Endometrial microvascular endothelial cells (primary cell): Measurements from ENCODE around the gene NXPH4. TPM values are rescaled to one million over a fixed set of nuclear protein-coding genes. Genes with fewer than 3 reads are reported as not detected.

Experiments
- in situ Hi-C: cut with HindIII; loops from 2 replicates; pipeline ENCODE4 v1.10.0; 2017; ENCODE audit warnings: low sequenced_read_pairs, low pct_unique_long_range_greater_than_20kb; ENCODE audit errors: inconsistent ontology term
- total RNA-seq: library from RNA; depleted of rRNA; stranded (reverse); fragments of >200 nt; gene quantifications from one replicate; pipeline ENCODE4 v1.2.3, GENCODE V29; 2015; ENCODE audit errors: inconsistent ontology term

NXPH4 gene
- total RNA-seq, 1 donor from 2014 or later: 0.19 TPM

DNA sequence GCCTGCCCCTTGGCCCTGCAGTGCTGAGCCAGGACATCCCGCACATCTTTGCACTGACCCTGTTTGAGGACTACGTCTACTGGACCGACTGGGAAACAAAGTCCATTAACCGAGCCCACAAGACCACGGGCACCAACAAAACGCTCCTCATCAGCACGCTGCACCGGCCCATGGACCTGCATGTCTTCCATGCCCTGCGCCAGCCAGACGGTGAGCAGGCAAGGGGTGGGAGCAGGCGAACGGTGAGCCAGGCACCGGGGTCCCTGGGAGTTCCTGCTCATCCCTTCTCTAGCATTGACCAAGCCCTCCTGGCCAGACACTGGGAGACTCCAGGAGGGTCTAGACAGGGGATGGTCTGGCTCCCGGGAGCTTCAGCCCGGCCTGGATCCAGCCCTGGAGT lies 17.4 kb upstream of the NXPH4 start:
- in situ Hi-C loops: no loop called here

DNA sequence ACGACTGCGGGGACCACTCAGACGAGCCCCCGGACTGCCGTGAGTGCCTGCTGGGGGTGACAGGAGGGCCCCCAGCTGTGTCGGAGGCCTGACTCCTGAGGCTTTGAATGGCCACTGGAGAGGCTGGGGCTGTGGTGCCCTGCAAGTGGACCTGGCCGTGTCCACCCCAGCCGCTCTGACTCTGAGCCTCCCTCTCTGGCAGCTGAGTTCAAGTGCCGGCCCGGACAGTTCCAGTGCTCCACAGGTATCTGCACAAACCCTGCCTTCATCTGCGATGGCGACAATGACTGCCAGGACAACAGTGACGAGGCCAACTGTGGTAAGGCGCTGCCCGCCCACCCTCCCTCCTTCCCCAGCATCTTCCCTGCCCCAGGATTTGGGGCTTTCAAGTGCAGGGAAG lies 16.1 kb upstream of the NXPH4 start:
- in situ Hi-C loops: no loop called here

DNA sequence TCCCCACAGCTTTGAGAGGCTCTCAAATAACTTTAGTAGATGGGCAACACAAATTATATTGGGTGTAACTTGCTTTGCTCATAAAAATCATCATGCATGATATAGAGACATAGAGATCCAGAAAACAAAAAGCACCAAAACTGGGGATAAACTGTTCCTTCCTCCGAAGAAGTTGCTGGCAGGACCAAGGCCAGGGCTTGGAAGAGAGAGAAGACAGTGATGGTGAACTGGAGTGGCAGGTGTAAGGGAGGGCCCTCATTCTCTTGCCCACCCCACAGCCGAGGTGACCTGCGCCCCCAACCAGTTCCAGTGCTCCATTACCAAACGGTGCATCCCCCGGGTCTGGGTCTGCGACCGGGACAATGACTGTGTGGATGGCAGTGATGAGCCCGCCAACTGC lies 15.4 kb upstream of the NXPH4 start:
- in situ Hi-C loops: no loop called here

DNA sequence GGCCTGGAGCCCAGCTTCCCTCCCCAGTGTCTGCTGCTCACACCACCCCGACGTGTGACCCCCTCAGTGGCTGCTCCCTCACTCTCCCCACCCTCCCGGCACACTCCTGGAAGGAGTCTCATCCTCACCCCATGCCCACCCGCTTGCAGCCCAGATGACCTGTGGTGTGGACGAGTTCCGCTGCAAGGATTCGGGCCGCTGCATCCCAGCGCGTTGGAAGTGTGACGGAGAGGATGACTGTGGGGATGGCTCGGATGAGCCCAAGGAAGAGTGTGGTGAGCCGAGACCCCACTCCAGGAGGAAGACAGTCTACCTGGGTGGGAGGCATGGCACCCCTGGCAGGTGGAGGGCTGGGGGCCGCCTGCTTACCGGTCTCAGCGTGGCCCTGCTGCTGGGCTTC lies 15.0 kb upstream of the NXPH4 start:
- in situ Hi-C loops: no loop called here

DNA sequence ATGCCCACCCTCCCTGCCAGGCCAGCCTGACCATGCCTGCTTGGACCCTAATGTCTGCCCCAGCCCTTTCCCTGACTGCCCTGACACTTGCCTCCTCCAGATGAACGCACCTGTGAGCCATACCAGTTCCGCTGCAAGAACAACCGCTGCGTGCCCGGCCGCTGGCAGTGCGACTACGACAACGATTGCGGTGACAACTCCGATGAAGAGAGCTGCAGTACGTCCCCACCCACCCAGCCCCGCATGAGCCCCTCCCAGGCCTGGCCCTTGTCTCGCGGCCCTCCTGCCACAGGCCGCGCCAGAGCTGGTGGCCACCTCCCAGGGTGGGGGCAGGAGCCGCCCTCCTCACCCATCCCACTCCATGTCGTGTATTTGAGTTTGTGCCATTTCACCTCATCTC lies 14.3 kb upstream of the NXPH4 start:
- in situ Hi-C loops: no loop called here

DNA sequence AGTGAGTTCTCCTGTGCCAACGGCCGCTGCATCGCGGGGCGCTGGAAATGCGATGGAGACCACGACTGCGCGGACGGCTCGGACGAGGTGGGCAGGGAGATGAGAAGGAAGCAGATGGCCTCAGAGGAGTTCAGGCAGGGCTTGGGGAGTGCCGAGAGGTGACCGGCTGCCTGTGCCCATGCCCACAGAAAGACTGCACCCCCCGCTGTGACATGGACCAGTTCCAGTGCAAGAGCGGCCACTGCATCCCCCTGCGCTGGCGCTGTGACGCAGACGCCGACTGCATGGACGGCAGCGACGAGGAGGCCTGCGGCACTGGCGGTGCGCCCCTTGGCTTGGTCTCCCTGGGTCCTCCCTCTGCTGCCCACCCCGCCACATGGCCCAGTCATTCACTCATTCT lies 13.4 kb upstream of the NXPH4 start:
- in situ Hi-C loops: no loop called here

DNA sequence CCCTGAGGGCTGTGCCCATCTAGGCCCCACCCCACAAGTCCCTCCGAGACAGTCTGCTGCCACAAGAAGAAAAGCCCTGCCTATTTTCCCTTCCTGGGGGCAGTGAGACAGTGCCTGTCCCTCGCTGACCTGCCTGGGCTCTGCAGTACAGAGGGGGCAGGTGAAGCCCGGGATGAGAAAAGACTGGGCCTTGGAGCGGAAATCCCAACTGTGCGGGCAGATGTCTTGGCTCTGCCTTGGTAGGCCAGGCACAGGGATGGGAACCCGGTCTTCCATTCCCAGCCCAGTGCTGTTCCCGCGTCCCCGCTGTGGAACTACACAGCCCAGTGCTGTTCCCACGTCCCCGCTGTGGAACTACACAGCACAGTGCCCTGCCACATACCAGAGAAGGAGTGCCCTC lies 12.8 kb upstream of the NXPH4 start:
- in situ Hi-C loops: no loop called here

DNA sequence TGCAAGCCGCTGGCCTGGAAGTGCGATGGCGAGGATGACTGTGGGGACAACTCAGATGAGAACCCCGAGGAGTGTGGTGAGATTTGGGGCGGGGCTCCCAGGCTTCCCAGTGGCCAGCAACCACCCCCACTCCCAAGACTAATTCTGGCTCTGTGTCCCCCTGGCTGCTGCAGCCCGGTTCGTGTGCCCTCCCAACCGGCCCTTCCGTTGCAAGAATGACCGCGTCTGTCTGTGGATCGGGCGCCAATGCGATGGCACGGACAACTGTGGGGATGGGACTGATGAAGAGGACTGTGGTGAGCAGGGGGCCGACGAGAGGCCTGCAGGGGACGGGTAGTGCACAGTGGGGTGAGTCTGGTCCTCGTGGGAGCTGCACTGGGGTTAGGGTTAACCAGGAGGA lies 12.1 kb upstream of the NXPH4 start:
- in situ Hi-C loops: no loop called here

DNA sequence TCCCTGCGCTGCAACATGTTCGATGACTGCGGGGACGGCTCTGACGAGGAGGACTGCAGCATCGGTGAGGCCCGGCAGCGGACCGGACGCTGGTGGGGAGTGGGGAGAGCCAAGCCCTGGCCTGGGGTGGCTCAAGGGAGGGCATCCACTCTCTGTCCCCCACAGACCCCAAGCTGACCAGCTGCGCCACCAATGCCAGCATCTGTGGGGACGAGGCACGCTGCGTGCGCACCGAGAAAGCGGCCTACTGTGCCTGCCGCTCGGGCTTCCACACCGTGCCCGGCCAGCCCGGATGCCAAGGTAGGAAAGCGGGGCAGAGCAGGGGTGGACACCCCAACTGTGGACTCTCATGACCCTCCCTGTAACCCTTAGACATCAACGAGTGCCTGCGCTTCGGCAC lies 11.4 kb upstream of the NXPH4 start:
- in situ Hi-C loops: no loop called here

DNA sequence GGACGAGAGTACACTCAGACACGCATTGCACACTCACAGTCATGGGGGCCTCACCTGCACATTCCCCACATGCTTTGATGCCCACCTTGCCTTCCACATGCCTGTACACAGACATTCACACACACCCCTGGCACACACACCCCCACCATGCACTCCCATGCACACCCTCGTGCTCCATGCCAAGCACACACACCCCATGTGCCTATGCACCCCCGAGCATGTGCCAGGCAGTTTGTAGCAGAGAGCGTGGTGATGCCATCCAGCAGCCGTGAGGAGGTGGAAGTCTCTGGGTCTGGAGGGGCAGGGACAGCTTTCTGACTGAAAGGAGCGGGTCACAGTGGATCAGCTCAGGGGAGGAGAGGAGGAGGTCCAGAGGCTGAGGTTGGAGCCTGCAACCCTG lies 10.7 kb upstream of the NXPH4 start:
- in situ Hi-C loops: no loop called here

DNA sequence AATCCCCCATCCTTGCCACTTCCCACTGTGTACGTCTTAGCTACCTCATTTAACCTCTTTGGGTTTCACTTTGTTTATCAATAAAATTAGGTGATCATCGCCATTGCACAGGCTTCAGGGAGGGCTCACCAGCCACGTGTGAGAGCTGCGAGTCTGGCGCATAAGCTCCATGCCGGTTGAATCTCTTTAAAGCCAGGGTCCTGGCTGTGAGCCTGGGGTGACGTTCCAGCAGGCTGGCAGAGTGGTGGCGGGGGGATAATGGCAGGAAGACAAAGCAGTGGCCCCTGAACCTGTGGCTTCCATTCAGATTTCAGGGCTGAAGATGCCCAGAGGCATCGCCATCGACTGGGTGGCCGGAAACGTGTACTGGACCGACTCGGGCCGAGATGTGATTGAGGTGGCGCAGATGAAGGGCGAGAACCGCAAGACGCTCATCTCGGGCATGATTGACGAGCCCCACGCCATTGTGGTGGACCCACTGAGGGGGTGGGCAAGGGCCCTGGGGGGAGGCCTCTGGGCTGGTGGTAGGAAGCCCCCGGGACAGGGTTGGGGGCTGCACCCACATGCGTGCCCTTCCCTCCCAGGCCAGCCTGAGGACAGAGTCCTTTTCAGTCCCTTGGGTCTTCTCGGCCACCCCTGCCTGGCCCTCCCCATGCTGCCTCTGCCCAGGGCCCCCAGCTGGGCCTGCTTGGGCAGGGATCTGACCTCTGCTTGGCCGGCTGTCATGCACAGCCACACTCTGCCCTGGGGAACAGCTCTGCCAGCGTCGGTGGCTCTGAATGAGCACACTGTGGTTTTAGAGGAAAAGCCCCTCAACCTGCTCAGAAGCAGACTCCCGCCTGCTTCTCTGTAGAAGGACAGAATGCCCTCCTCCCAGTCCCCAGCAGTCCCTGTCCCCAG lies 8.6 kb upstream of the NXPH4 start:
- in situ Hi-C loops: no loop called here

DNA sequence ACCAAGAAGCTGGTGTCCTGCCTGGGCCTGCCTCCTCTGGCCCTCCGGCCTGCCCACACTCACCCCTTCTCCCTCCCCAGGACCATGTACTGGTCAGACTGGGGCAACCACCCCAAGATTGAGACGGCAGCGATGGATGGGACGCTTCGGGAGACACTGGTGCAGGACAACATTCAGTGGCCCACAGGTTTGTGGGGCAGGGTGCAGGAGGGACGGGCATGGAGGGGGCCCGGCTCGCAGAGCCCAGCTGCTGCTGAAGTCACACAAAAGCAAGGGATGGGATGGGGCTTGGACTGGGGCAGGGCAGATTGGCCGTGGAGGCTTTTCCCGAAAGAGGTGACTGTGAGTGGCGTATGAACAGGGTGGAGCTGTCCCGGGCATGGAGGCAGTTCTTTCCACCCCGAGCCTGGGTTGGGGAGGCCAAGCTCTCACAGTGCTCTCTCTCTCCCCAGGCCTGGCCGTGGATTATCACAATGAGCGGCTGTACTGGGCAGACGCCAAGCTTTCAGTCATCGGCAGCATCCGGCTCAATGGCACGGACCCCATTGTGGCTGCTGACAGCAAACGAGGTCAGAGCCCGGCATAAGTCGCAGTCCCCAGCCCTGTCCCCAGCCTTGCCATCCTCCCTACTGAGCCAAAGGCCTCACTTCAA lies 7.8 kb upstream of the NXPH4 start:
- in situ Hi-C loops: no loop called here

DNA sequence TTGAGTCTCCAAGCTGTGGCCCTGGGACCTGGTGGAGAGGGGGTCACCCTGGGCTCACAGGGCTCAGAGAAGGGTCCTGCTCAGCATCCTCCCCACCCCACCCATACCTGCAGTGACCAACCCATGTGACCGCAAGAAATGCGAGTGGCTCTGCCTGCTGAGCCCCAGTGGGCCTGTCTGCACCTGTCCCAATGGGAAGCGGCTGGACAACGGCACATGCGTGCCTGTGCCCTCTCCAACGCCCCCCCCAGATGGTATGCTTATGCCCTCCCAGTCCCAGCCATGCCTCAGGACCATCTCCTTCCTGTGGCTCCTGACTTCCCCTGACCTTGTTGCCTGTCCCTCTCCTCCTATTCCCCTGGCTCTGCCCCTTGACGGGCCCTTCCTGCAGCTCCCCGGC lies 6.7 kb upstream of the NXPH4 start:
- in situ Hi-C loops: no loop called here

DNA sequence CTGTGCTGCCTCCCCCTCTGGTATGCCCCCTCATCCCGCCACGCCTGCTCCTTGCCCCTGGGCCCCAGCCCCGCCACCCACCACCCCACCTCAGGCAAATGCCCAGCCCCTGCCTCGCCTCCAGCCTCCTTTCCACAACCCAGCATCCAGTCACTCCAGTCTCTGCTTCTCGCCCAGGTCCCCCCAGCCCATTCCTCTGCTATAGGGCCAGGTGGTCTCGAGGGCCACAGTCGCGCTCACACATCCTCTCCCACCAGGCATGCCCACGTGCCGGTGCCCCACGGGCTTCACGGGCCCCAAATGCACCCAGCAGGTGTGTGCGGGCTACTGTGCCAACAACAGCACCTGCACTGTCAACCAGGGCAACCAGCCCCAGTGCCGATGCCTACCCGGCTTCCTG lies 6.1 kb upstream of the NXPH4 start:
- in situ Hi-C loops: no loop called here

DNA sequence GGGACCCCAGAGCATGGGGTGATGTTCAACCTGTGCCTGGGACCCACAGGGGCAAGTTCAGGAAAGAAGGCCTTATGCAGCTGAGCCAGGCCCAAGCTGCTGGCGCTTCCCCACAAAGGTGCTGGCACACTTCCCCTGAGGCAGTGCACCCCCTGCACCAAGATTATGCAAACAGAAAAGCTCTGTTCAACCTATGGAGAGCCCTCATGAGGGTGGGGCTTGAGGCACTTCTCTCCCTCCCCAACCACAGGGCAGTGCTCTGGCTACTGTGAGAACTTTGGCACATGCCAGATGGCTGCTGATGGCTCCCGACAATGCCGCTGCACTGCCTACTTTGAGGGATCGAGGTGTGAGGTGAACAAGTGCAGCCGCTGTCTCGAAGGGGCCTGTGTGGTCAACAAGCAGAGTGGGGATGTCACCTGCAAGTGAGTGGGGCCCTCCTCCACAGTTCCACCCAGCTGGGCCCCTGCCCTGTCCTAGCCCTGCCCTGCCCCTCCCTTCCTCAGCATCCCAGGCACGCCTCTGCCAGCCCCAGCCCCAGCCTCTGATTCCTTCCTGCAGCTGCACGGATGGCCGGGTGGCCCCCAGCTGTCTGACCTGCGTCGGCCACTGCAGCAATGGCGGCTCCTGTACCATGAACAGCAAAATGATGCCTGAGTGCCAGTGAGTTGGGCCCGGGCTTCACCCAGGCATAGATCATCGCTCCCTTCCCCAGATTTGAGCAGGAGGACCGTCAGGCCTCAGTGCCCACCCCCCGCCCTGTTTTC lies 5.5 kb upstream of the NXPH4 start:
- in situ Hi-C loops: no loop called here

DNA sequence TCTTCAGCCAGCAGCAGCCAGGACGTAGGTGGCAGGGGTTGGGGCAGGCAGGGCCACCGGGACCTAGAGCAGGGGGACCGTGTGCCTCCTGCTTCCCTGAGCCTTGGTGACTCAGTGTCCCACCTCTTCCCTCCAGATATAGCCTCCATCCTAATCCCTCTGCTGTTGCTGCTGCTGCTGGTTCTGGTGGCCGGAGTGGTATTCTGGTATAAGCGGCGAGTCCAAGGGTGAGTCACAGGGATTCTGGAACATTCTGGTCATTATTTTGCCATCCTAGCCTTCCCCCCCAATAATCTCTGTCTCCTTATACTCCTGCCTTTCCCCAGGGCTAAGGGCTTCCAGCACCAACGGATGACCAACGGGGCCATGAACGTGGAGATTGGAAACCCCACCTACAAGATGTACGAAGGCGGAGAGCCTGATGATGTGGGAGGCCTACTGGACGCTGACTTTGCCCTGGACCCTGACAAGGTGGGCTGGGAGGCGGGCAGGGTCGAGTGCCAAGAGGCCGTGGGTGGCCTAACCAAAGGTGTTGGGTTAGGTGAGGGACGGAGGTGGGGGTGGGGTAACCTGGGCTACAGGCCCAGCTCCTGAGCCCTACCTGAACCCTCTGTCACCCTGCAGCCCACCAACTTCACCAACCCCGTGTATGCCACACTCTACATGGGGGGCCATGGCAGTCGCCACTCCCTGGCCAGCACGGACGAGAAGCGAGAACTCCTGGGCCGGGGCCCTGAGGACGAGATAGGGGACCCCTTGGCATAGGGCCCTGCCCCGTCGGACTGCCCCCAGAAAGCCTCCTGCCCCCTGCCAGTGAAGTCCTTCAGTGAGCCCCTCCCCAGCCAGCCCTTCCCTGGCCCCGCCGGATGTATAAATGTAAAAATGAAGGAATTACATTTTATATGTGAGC lies 4.5 kb upstream of the NXPH4 start:
- in situ Hi-C loops: no loop called here

DNA sequence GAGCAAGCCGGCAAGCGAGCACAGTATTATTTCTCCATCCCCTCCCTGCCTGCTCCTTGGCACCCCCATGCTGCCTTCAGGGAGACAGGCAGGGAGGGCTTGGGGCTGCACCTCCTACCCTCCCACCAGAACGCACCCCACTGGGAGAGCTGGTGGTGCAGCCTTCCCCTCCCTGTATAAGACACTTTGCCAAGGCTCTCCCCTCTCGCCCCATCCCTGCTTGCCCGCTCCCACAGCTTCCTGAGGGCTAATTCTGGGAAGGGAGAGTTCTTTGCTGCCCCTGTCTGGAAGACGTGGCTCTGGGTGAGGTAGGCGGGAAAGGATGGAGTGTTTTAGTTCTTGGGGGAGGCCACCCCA lies 3.9 kb upstream of the NXPH4 start:
- in situ Hi-C loops: no loop called here

DNA sequence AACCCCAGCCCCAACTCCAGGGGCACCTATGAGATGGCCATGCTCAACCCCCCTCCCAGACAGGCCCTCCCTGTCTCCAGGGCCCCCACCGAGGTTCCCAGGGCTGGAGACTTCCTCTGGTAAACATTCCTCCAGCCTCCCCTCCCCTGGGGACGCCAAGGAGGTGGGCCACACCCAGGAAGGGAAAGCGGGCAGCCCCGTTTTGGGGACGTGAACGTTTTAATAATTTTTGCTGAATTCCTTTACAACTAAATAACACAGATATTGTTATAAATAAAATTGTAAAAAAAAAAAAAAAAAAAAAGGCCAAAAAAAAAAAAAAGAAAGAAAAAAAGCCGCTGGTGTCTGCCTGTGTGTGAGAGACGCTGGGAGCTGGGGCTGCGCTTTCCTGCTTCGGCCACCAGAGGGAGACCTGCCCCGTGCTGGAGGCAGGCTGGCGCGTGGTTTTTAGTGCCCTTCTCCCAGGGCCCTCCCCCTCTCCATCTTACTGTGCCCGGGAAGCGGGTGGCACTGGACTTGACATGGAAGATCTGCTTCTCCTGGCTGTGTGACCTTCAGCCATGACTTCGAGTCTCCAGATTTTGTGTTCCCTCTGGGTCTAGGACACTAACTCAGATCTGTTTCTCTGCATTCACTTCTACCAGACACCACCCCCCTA lies 3.4 kb upstream of the NXPH4 start:
- in situ Hi-C loops: no loop called here
